ENCODE data around the gene TDRD12. TPM values are rescaled to one million over a fixed set of nuclear protein-coding genes. Genes with fewer than 3 reads are reported as not detected.
"Not testable (repeated sequence)": the region's sequence is repeated elsewhere in the genome, so short reads cannot be mapped to it uniquely, and the experiment has no call there.

Gene TDRD12
- total RNA-seq, 1 experiment from 2014 or later, result 0.64 TPM

DNA sequence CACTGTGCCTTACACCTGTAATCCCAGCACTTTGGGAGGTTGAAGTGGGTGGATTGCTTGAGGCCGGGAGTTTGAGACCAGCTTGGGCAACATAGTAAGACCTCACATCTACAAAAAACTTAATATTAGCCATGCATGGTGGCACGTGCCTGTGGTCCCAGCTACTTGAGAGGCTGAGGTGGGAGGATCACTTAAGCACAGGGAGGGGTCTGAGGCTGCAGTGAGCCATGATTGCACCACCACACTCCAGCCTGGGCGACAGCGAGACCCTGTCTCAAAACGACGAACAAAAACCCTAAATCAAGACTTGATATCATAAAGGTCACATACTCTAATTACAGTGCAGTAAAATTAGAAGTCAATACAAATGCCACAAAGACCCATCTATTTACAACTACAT lies 132.6 kb downstream of the TDRD12 start:
- Histone ChIP-seq H3K36me3 (ENCODE audit: insufficient read depth, low read length, poor library complexity, severe bottlenecking) (no peaks in the 10 kb centered on the region), H3K27me3 (replicated peaks; ENCODE audit: insufficient read depth, low read depth, low read length, poor library complexity) (no peaks in the 10 kb centered on the region), H3K9me3 (ENCODE audit: low read depth, low read length, poor library complexity, severe bottlenecking) (no peaks in the 10 kb centered on the region), H3K4me1 (ENCODE audit: insufficient read depth, low read length, poor library complexity, severe bottlenecking) (peaks cover 6% of the 10 kb centered on the region), H3K27ac (ENCODE audit: low read depth, low read length, poor library complexity, severe bottlenecking) (no peak overlapping the region), H3K4me3 (ENCODE audit: low read depth, low read length, poor library complexity, severe bottlenecking) (no peak overlapping the region)
- POLR2A ChIA-PET (ENCODE audit: low non-redundant PET), result interaction anchor here (0.6 kb wide), 1 partner anchor 31 kb away, joined by 8 read pairs; no protein-coding TSS in a partner anchor
- CTCF ChIA-PET, result no interaction called here
- DNase-seq (ENCODE audit: low spot score), result no peak
- intact Hi-C loops (cut with micrococcal nuclease; ENCODE audit: unreplicated experiment), result no loop called here
- no TSS peak for BruUV-seq (replicated peaks)
- TF ChIP-seq EZH2 (IDR thresholded peaks at IDR 0.05; ENCODE audit: borderline replicate concordance, low read depth, low read length, poor library complexity, severe bottlenecking), result no peak
- TF ChIP-seq, protein P1, sequence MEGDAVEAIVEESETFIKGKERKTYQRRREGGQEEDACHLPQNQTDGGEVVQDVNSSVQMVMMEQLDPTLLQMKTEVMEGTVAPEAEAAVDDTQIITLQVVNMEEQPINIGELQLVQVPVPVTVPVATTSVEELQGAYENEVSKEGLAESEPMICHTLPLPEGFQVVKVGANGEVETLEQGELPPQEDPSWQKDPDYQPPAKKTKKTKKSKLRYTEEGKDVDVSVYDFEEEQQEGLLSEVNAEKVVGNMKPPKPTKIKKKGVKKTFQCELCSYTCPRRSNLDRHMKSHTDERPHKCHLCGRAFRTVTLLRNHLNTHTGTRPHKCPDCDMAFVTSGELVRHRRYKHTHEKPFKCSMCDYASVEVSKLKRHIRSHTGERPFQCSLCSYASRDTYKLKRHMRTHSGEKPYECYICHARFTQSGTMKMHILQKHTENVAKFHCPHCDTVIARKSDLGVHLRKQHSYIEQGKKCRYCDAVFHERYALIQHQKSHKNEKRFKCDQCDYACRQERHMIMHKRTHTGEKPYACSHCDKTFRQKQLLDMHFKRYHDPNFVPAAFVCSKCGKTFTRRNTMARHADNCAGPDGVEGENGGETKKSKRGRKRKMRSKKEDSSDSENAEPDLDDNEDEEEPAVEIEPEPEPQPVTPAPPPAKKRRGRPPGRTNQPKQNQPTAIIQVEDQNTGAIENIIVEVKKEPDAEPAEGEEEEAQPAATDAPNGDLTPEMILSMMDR (conservative IDR thresholded peaks at IDR 0.05; ENCODE audit: low read depth, low read length), result no peak

DNA sequence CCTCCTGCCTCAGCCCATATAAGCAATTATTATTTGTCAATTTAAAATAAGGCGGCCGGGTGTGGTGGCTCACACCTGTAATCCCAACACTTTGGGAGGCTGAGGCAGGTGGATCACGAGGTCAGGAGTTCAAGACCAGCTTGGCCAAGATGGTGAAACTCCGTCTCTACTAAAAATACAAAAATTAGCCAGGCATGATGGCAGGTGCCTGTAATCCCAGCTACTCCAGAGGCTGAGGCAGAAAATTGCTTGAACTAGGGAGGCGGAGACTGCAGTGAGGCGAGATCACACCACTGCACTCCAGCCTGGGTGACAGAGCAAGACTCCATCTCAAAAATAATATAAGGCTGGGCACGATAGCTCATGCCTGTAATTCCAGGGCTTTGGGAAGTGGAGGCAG lies 137.3 kb downstream of the TDRD12 start:
- H3K4me3 ChIP-seq (ENCODE audit: low read depth, low read length, poor library complexity, severe bottlenecking); CTCF ChIA-PET; H3K4me1 ChIP-seq (ENCODE audit: insufficient read depth, low read length, poor library complexity, severe bottlenecking); intact Hi-C loops (cut with micrococcal nuclease; ENCODE audit: unreplicated experiment); H3K9me3 ChIP-seq (ENCODE audit: low read depth, low read length, poor library complexity, severe bottlenecking); H3K36me3 ChIP-seq (ENCODE audit: insufficient read depth, low read length, poor library complexity, severe bottlenecking); DNase-seq (ENCODE audit: low spot score); H3K27ac ChIP-seq (ENCODE audit: low read depth, low read length, poor library complexity, severe bottlenecking); H3K27me3 ChIP-seq (replicated peaks; ENCODE audit: insufficient read depth, low read depth, low read length, poor library complexity); BruUV-seq (replicated peaks); POLR2A ChIA-PET (ENCODE audit: low non-redundant PET): not testable (repeated sequence)

DNA sequence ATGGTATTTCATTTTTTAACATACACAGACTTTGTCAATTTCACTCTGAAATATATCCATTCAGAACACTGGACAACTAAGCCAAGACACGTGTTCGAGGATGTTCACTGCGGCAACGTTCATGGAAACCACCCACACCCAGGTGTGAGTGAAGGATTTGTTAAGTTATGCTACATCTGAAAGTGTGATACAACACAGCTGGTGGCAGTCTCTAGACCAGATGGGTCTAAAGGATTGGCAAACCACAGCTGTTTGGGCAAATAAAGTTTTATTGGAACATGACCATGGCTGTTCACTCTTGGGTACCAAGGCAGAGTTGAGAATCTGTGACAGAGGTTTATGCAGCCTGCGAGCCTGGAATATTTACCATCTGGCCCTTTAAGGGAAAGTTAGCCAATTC lies 138.0 kb downstream of the TDRD12 start:
- CTCF ChIA-PET, result interaction anchor here (0.5 kb wide), 1 partner anchor 289 kb away, joined by 6 read pairs; no protein-coding TSS in a partner anchor
- TF ChIP-seq EZH2 (IDR thresholded peaks at IDR 0.05; ENCODE audit: borderline replicate concordance, low read depth, low read length, poor library complexity, severe bottlenecking), result no peak
- TF ChIP-seq, protein P1 (conservative IDR thresholded peaks at IDR 0.05; ENCODE audit: low read depth, low read length), result no peak
- Histone ChIP-seq H3K36me3 (ENCODE audit: insufficient read depth, low read length, poor library complexity, severe bottlenecking) (no peaks in the 10 kb centered on the region), H3K4me3 (ENCODE audit: low read depth, low read length, poor library complexity, severe bottlenecking) (no peak overlapping the region), H3K9me3 (ENCODE audit: low read depth, low read length, poor library complexity, severe bottlenecking) (no peaks in the 10 kb centered on the region), H3K27me3 (replicated peaks; ENCODE audit: insufficient read depth, low read depth, low read length, poor library complexity) (no peaks in the 10 kb centered on the region), H3K27ac (ENCODE audit: low read depth, low read length, poor library complexity, severe bottlenecking) (no peak overlapping the region), H3K4me1 (ENCODE audit: insufficient read depth, low read length, poor library complexity, severe bottlenecking) (peaks cover 6% of the 10 kb centered on the region)
- intact Hi-C loops (cut with micrococcal nuclease; ENCODE audit: unreplicated experiment), result no loop called here
- no TSS peak for BruUV-seq (replicated peaks)
- no peak for DNase-seq (ENCODE audit: low spot score)
- POLR2A ChIA-PET (ENCODE audit: low non-redundant PET), result no interaction called here

DNA sequence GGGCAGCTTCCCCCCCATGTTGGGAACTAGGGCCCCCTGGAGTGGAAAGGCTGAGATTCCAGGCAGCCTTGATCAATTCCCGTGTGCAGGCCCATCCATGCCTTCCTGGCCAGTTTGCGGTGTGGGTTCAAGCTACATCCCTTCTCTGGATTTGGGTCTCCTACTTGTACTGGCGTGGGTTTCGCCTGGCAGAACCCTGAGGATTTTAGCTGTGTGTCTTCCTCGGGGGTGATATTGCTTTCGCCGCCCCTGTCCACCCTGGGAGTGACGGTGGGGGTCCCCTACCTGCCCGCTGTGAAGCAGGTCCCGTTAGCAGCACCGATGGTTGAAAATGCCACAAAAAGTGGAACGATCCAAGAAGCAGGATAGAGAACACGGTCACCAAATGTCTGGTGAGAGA lies 138.6 kb downstream of the TDRD12 start:
- TF ChIP-seq, protein P1 (conservative IDR thresholded peaks at IDR 0.05; ENCODE audit: low read depth, low read length), result no peak
- no peak for TF ChIP-seq EZH2 (IDR thresholded peaks at IDR 0.05; ENCODE audit: borderline replicate concordance, low read depth, low read length, poor library complexity, severe bottlenecking)
- no peak overlapping the region for H3K27ac ChIP-seq (ENCODE audit: low read depth, low read length, poor library complexity, severe bottlenecking)
- H3K27me3 ChIP-seq (replicated peaks; ENCODE audit: insufficient read depth, low read depth, low read length, poor library complexity), result no peaks in the 10 kb centered on the region
- no peaks in the 10 kb centered on the region for H3K36me3 ChIP-seq (ENCODE audit: insufficient read depth, low read length, poor library complexity, severe bottlenecking)
- no peak for DNase-seq (ENCODE audit: low spot score)
- no TSS peak for BruUV-seq (replicated peaks)
- H3K4me1 ChIP-seq (ENCODE audit: insufficient read depth, low read length, poor library complexity, severe bottlenecking), result peaks cover 6% of the 10 kb centered on the region
- POLR2A ChIA-PET (ENCODE audit: low non-redundant PET), result no interaction called here
- H3K9me3 ChIP-seq (ENCODE audit: low read depth, low read length, poor library complexity, severe bottlenecking), result no peaks in the 10 kb centered on the region
- no peak overlapping the region for H3K4me3 ChIP-seq (ENCODE audit: low read depth, low read length, poor library complexity, severe bottlenecking)
- CTCF ChIA-PET, result interaction anchor here (0.5 kb wide), 1 partner anchor 290 kb away, joined by 6 read pairs; no protein-coding TSS in a partner anchor
- intact Hi-C loops (cut with micrococcal nuclease; ENCODE audit: unreplicated experiment), result no loop called here

Data from A673 (cell line).